Suprapubic skin (tissue), 3 donors: ENCODE data around the gene GMCL2.

Experiments used
- POLR2A ChIP-seq, 2 donors: fragments of 450-650 bp; IDR thresholded peaks; one replicate each; pipeline ENCODE4 v1.6.1; 2017; ENCODE audit warnings: antibody characterized with exemption in 2 of 2, mild to moderate bottlenecking in 2 of 2, moderate library complexity in 2 of 2
- TF ChIP-seq, protein P1 (sequence below), 2 donors: fragments of 200-600 bp in 1 of 2; fragments of 450-650 bp in 1 of 2; sonication (generic) in 1 of 2; IDR thresholded peaks; one replicate each; pipeline ENCODE4 v1.5.1; 2016 to 2019; ENCODE audit warnings: antibody characterized with exemption in 2 of 2, mild to moderate bottlenecking in 1 of 2, moderate library complexity in 1 of 2

DNA sequence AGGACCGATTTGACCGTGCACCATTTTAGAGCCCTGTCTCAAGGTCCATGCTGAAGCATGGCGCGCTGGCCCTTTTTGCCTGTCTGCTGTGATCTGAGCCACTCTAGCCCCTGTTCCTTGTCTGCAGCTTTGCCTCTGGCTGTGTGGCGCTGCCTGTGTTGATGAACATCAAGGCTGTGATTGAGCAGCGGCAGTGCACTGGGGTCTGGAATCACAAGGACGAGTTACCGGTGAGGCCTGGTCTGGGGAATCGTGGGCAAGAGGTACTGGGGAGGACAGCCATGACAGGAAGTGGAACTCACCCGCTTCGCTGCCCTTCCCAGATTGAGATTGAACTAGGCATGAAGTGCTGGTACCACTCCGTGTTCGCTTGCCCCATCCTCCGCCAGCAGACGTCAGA is 39.8 kb downstream of the GMCL2 start:
- TF ChIP-seq POLR2A (IDR thresholded peaks at IDR 0.05): no peak
- TF ChIP-seq, protein P1, sequence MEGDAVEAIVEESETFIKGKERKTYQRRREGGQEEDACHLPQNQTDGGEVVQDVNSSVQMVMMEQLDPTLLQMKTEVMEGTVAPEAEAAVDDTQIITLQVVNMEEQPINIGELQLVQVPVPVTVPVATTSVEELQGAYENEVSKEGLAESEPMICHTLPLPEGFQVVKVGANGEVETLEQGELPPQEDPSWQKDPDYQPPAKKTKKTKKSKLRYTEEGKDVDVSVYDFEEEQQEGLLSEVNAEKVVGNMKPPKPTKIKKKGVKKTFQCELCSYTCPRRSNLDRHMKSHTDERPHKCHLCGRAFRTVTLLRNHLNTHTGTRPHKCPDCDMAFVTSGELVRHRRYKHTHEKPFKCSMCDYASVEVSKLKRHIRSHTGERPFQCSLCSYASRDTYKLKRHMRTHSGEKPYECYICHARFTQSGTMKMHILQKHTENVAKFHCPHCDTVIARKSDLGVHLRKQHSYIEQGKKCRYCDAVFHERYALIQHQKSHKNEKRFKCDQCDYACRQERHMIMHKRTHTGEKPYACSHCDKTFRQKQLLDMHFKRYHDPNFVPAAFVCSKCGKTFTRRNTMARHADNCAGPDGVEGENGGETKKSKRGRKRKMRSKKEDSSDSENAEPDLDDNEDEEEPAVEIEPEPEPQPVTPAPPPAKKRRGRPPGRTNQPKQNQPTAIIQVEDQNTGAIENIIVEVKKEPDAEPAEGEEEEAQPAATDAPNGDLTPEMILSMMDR (IDR thresholded peaks at IDR 0.05): no peak
